ENCODE measurements around the gene AP1G2. TPM values are rescaled to one million over a fixed set of nuclear protein-coding genes. Genes with fewer than 3 reads are reported as not detected.
A peak's percentile ranks its signal among the peaks of the same experiment; 100 is the strongest.

The AP1G2 gene
- polyA plus RNA-seq, 4 donors: 80.4 to 376 (median 181) TPM

- no peak for FAIRE-seq
- no peaks in the 10 kb centered on the region for H3K9me3 ChIP-seq (ENCODE audit: control insufficient read depth in 2 of 2, insufficient read depth in 1 of 2, low read depth in 1 of 2, low read length in 1 of 2)
- no peak overlapping the region for H3K4me3 ChIP-seq (ENCODE audit: low read depth in 1 of 3, low read length in 3 of 3)
- 62 to 90% (median 68%) methylated on average over 3 of the region's 3 CpGs for WGBS, 3 donors
- no peaks in the 10 kb centered on the region for H3K36me3 ChIP-seq (ENCODE audit: control insufficient read depth in 3 of 3, insufficient read depth in 2 of 3, low read depth in 1 of 3, low read length in 3 of 3)
- H3K27ac ChIP-seq (ENCODE audit: low read depth in 1 of 3, low read length in 2 of 3): no peak overlapping the region
- H3K4me1 ChIP-seq (ENCODE audit: control insufficient read depth in 3 of 3, insufficient read depth in 2 of 3, low read depth in 1 of 3, low read length in 2 of 3): no peaks in the 10 kb centered on the region
- peaks cover 8 to 53% (median 27%) of the 10 kb centered on the region in 3 donors for H3K27me3 ChIP-seq (ENCODE audit: control insufficient read depth in 3 of 3, insufficient read depth in 3 of 3, low read length in 3 of 3)
- no peak for DNase-seq
Measured at GRCh38 chr14:23579311-23579630, 11.7 kb upstream of the AP1G2 start.

GRCh38 chr14:23578560-23579310, 11.1 kb upstream of the AP1G2 start, which contains the start of gene JPH4:
Gene JPH4 (minus strand): TSS chr14:23578790. CDS start chr14:23577453, 1,337 bp downstream.
- Histone ChIP-seq H3K27ac (ENCODE audit: low read depth in 1 of 3, low read length in 2 of 3) (peak within 1 kb of the TSS in 1 of 3 donors; percentile 28), H3K27me3 (ENCODE audit: control insufficient read depth in 3 of 3, insufficient read depth in 3 of 3, low read length in 3 of 3) (peaks cover 8 to 56% (median 27%) of the 10 kb centered on the region in 3 donors), H3K9me3 (ENCODE audit: control insufficient read depth in 2 of 2, insufficient read depth in 1 of 2, low read depth in 1 of 2, low read length in 1 of 2) (no peaks in the 10 kb centered on the region), H3K4me3 (ENCODE audit: low read depth in 1 of 3, low read length in 3 of 3) (peak within 1 kb of the TSS in 1 of 3 donors; percentile 24), H3K4me1 (ENCODE audit: control insufficient read depth in 3 of 3, insufficient read depth in 2 of 3, low read depth in 1 of 3, low read length in 2 of 3) (no peaks in the 10 kb centered on the region), H3K36me3 (ENCODE audit: control insufficient read depth in 3 of 3, insufficient read depth in 2 of 3, low read depth in 1 of 3, low read length in 3 of 3) (no peaks in the 10 kb centered on the region)
- no peak for FAIRE-seq
- no peak for DNase-seq
- WGBS, 3 donors: 17 to 31% (median 30%) methylated on average over 18 of the region's 18 CpGs

- peaks cover 8 to 56% (median 27%) of the 10 kb centered on the region in 3 donors for H3K27me3 ChIP-seq (ENCODE audit: control insufficient read depth in 3 of 3, insufficient read depth in 3 of 3, low read length in 3 of 3)
- H3K4me3 ChIP-seq (ENCODE audit: low read depth in 1 of 3, low read length in 3 of 3): peak overlapping the region in 1 of 3 donors; percentile 24
- no peak for FAIRE-seq
- H3K9me3 ChIP-seq (ENCODE audit: control insufficient read depth in 2 of 2, insufficient read depth in 1 of 2, low read depth in 1 of 2, low read length in 1 of 2): no peaks in the 10 kb centered on the region
- no peak for DNase-seq
- 3 to 5% (median 3%) methylated on average over 22 to 24 of the region's 24 CpGs for WGBS, 3 donors
- no peaks in the 10 kb centered on the region for H3K4me1 ChIP-seq (ENCODE audit: control insufficient read depth in 3 of 3, insufficient read depth in 2 of 3, low read depth in 1 of 3, low read length in 2 of 3)
- no peaks in the 10 kb centered on the region for H3K36me3 ChIP-seq (ENCODE audit: control insufficient read depth in 3 of 3, insufficient read depth in 2 of 3, low read depth in 1 of 3, low read length in 3 of 3)
- H3K27ac ChIP-seq (ENCODE audit: low read depth in 1 of 3, low read length in 2 of 3): peak overlapping the region in 1 of 3 donors; percentile 28
Measured at GRCh38 chr14:23577710-23578392, 10.3 kb upstream of the AP1G2 start.

- peaks cover 8 to 60% (median 27%) of the 10 kb centered on the region in 3 donors for H3K27me3 ChIP-seq (ENCODE audit: control insufficient read depth in 3 of 3, insufficient read depth in 3 of 3, low read length in 3 of 3)
- no peaks in the 10 kb centered on the region for H3K9me3 ChIP-seq (ENCODE audit: control insufficient read depth in 2 of 2, insufficient read depth in 1 of 2, low read depth in 1 of 2, low read length in 1 of 2)
- no peaks in the 10 kb centered on the region for H3K4me1 ChIP-seq (ENCODE audit: control insufficient read depth in 3 of 3, insufficient read depth in 2 of 3, low read depth in 1 of 3, low read length in 2 of 3)
- H3K27ac ChIP-seq (ENCODE audit: low read depth in 1 of 3, low read length in 2 of 3): peak overlapping the region in 1 of 3 donors; percentile 28
- WGBS, 3 donors: 2 to 9% (median 2%) methylated on average over 48 to 67 of the region's 67 CpGs
- FAIRE-seq (no peak), DNase-seq (peak in 1 of 2 donors; percentile 48)
- H3K4me3 ChIP-seq (ENCODE audit: low read depth in 1 of 3, low read length in 3 of 3): peak overlapping the region in 2 of 3 donors; percentile 24
- H3K36me3 ChIP-seq (ENCODE audit: control insufficient read depth in 3 of 3, insufficient read depth in 2 of 3, low read depth in 1 of 3, low read length in 3 of 3): no peaks in the 10 kb centered on the region
Measured at GRCh38 chr14:23577004-23577681, 9.6 kb upstream of the AP1G2 start.

- Histone ChIP-seq H3K4me1 (ENCODE audit: control insufficient read depth in 3 of 3, insufficient read depth in 2 of 3, low read depth in 1 of 3, low read length in 2 of 3) (peaks cover 0 to 4% (median 0%) of the 10 kb centered on the region in 3 donors), H3K9me3 (ENCODE audit: control insufficient read depth in 2 of 2, insufficient read depth in 1 of 2, low read depth in 1 of 2, low read length in 1 of 2) (no peaks in the 10 kb centered on the region), H3K27me3 (ENCODE audit: control insufficient read depth in 3 of 3, insufficient read depth in 3 of 3, low read length in 3 of 3) (peaks cover 8 to 45% (median 24%) of the 10 kb centered on the region in 3 donors), H3K36me3 (ENCODE audit: control insufficient read depth in 3 of 3, insufficient read depth in 2 of 3, low read depth in 1 of 3, low read length in 3 of 3) (no peaks in the 10 kb centered on the region), H3K27ac (ENCODE audit: low read depth in 1 of 3, low read length in 2 of 3) (no peak overlapping the region), H3K4me3 (ENCODE audit: low read depth in 1 of 3, low read length in 3 of 3) (no peak overlapping the region)
- DNase-seq (no peak), FAIRE-seq (no peak)
- WGBS, 3 donors: 62 to 78% (median 73%) methylated on average over 5 of the region's 5 CpGs
Measured at GRCh38 chr14:23573384-23574015, 5.9 kb upstream of the AP1G2 start.

GRCh38 chr14:23572836-23573235, 5.2 kb upstream of the AP1G2 start:
- FAIRE-seq: no peak
- Histone ChIP-seq H3K4me3 (ENCODE audit: low read depth in 1 of 3, low read length in 3 of 3) (no peak overlapping the region), H3K27me3 (ENCODE audit: control insufficient read depth in 3 of 3, insufficient read depth in 3 of 3, low read length in 3 of 3) (peaks cover 8 to 38% (median 24%) of the 10 kb centered on the region in 3 donors), H3K4me1 (ENCODE audit: control insufficient read depth in 3 of 3, insufficient read depth in 2 of 3, low read depth in 1 of 3, low read length in 2 of 3) (peaks cover 0 to 11% (median 2%) of the 10 kb centered on the region in 3 donors), H3K36me3 (ENCODE audit: control insufficient read depth in 3 of 3, insufficient read depth in 2 of 3, low read depth in 1 of 3, low read length in 3 of 3) (no peaks in the 10 kb centered on the region), H3K27ac (ENCODE audit: low read depth in 1 of 3, low read length in 2 of 3) (no peak overlapping the region), H3K9me3 (ENCODE audit: control insufficient read depth in 2 of 2, insufficient read depth in 1 of 2, low read depth in 1 of 2, low read length in 1 of 2) (no peaks in the 10 kb centered on the region)
- 47 to 66% (median 65%) methylated on average over 4 of the region's 4 CpGs for WGBS, 3 donors
- no peak for DNase-seq

GRCh38 chr14:23572524-23572828, 4.9 kb upstream of the AP1G2 start:
- no peak for FAIRE-seq
- no peak for DNase-seq

More at GRCh38 chr14:23572524-23572828, 4.9 kb upstream of the AP1G2 start:
- Histone ChIP-seq H3K4me1 (ENCODE audit: control insufficient read depth in 3 of 3, insufficient read depth in 2 of 3, low read depth in 1 of 3, low read length in 2 of 3) (peaks cover 0 to 12% (median 2%) of the 10 kb centered on the region in 3 donors), H3K27ac (ENCODE audit: low read depth in 1 of 3, low read length in 2 of 3) (no peak overlapping the region), H3K27me3 (ENCODE audit: control insufficient read depth in 3 of 3, insufficient read depth in 3 of 3, low read length in 3 of 3) (peaks cover 8 to 35% (median 21%) of the 10 kb centered on the region in 3 donors), H3K9me3 (ENCODE audit: control insufficient read depth in 2 of 2, insufficient read depth in 1 of 2, low read depth in 1 of 2, low read length in 1 of 2) (no peaks in the 10 kb centered on the region), H3K4me3 (ENCODE audit: low read depth in 1 of 3, low read length in 3 of 3) (no peak overlapping the region), H3K36me3 (ENCODE audit: control insufficient read depth in 3 of 3, insufficient read depth in 2 of 3, low read depth in 1 of 3, low read length in 3 of 3) (no peaks in the 10 kb centered on the region)
- 49 to 71% (median 69%) methylated on average over 4 of the region's 4 CpGs for WGBS, 3 donors

Data from small intestine (tissue), 7 donors.